Activated T-cell treated with anti-CD3 and anti-CD28 coated beads for 1 hour (primary cell): Measurements from ENCODE around the gene ZNF507.
"Not testable (repeated sequence)": the region's sequence is repeated elsewhere in the genome, so short reads cannot be mapped to it uniquely, and the experiment has no call there.

ENCODE experiments used
- DNase-seq: peaks from one replicate; pipeline ENCODE4 v3.0.0-alpha.2; 2020; ENCODE audit warnings: low read depth

ZNF507 gene

GRCh38 chr19:32368787-32369186, 23.4 kb downstream of the ZNF507 start:
- DNase-seq: no peak

GRCh38 chr19:32372726-32373517, 27.5 kb downstream of the ZNF507 start:
- no peak for DNase-seq

GRCh38 chr19:32373585-32374295, 28.3 kb downstream of the ZNF507 start:
- DNase-seq: no peak

DNA sequence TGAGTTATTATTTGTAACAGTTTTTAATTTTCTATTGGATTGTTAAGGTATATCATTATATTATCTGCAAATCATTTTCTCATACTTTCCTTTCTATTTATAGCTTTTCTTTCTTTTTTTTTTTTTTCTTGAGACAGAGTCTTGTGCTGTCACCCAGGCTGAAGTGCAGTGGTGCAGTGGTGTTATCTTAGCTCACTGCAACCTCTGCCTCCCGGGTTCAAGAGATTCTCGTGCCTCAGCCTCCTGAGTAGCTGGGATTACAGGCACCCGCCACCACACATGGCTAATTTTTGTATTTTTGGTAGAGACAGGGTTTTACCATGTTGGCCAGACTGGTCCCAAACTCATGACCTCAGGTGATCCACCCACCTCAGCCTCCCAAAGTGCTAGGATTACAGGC, 29.0 kb downstream of the ZNF507 start:
- DNase-seq: not testable (repeated sequence)

DNA sequence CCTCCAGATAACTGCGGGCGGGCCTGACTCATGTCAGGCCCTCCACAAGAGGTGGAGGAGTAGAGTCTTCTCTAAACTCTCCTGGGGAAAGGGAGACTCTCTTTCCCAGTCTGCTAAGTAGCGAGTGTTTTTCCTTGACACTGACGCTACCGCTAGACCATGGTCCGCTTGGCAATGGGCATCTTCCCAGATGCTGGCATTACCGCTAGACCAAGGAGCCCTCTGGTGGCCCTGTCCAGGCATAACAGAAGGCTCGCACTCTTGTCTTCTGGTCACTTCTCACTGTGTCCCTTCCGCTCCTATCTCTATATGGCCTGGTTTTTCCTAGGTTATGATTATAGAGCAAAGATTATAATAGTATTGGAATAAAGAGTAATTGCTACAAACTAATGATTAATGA, 31.7 kb downstream of the ZNF507 start:
- DNase-seq: not testable (repeated sequence)

GRCh38 chr19:32380269-32380668, 34.9 kb downstream of the ZNF507 start:
- DNase-seq: no peak

GRCh38 chr19:32387701-32388392, 42.4 kb downstream of the ZNF507 start:
- DNase-seq: no peak

DNA sequence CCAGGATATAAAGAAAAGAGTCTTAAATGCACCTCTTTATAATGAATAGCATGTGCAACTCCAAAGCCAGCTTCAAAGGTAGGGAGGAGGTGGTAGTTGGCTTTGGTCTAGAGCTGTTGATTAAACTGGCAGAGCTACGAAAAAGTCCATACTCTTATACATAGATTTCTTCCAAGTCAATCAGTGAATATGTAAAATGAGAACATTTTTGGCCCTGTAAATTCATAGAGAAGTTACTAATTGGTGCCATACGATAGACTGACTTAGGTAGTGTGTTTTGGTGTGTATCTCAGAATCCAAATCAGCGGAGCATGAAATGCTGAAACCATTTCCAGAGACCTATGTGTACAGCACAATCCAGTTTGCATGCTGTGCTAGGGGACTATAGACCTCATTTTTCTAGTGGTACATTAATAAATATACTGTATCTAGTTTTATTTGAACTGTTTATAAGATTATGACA, 43.0 kb downstream of the ZNF507 start:
- no peak for DNase-seq

DNA sequence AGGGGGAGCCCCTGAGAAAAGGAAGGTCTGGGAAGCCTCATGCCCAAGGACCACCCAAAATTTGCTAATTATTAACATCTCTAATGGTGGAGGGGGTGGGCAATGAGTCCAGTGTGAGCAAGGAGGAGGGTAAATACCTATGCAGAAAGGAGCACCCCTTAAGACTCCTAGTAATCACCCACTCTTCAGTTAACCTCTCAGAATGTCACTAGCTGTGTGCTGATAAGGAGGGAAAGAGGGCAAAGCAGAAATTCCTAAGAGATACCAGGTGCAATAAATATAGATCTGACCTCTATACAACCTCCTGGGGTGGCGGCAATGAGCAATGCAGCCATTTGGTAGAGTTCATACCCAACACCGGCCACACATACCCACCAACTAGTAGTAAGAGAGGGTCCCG, 47.5 kb downstream of the ZNF507 start:
- DNase-seq: no peak

DNA sequence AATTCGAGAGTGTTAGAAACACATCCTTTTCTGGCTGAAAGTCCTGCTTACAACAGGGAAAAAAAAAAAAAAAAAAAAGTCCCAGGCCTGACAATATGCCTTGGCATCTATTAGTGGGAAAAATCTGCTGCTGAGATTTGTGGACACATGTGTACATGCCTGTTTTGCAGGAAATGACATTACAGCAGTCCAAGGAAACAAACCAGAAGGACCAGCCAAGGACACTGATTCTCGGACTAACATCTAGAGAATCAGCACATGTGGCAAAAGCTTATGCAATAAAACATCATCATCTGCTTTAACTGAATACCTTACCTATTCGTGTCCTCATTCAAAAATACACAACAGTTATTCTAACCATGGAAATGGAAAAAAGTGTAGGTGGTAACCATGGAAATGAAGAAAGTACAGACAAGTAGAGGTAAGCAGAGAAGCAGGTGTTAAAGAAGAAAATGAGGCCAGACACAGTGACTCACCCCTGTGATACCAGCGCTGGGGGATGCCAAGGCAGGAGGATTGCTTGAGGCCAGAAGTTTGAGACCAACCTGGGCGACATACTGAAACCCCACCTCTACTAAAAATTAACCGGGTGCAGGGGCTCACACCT, 50.7 kb downstream of the ZNF507 start:
- DNase-seq: no peak

DNA sequence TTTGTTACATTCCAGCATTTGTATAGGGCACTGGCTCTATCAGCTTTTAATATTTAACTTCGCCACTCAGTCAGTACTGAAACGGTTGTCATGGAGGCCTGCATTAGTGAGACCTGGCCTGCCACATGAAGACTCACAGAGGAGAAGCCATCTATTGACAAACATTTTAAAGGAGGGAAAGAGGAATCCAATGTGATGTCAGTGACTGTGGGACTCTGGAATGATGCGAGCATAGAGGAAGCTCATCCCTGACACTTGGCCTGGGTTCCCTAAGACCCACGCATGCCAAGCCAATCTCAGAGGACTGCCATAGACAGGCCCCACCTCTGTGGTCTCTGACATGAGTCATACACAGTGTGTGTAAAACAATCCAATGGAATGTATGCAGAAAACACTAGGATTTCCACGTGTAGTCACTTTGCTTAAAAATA, 52.3 kb downstream of the ZNF507 start:
- no peak for DNase-seq

DNA sequence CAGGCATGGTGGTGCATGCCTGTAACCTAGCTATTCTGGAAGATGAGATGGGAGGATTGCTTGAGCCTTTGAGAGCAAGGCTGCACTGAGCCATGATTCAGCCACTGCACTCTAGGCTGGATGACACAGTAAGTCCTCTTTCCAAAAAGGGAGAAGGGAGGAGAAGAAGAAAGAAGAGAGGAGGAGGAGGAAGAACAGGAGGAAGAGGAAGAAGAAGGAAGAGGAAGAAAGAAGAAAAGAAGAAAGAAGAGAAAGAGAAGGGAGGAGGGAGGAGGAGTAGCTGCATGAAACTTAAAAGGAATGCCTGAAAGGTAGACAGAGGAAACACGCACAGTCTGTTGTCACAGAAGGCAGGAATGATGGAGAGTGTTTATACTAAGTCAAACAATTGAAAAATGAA, 56.6 kb downstream of the ZNF507 start:
- no peak for DNase-seq

GRCh38 chr19:32403291-32403995, 58.0 kb downstream of the ZNF507 start:
- no peak for DNase-seq

DNA sequence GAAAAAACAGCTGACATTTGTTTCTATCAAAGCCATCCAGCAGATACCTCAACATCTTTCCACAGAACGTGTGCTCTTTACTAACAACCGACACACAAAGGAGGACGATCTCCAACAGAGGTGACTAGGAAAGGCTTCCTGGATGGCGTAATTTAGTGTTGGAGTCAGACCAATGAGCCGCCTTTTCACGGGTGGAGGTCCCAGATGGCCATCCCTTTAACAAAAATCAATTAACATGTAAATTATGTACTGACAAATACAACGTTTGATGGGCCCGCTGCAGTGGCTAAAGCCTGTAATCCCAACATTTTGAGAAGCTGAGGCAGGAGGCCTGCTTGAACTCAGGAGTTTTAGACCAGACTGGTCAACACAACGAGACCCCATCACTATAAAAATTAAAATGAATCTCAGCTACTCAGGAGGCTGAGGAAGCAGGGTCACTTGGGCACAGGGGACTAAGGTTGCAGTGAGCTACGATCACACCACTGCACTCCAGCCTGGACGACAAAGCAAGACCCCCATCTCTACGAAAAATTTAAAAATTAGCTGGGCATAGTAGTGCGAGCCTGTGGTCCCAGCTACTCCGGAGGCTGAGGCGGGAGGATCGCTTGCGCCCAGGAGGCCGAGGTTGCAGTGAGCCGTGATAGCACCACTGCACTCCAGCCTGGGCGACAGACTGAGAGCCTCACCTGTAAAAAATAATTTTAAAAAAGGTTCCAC, 59.0 kb downstream of the ZNF507 start:
- DNase-seq: no peak

DNA sequence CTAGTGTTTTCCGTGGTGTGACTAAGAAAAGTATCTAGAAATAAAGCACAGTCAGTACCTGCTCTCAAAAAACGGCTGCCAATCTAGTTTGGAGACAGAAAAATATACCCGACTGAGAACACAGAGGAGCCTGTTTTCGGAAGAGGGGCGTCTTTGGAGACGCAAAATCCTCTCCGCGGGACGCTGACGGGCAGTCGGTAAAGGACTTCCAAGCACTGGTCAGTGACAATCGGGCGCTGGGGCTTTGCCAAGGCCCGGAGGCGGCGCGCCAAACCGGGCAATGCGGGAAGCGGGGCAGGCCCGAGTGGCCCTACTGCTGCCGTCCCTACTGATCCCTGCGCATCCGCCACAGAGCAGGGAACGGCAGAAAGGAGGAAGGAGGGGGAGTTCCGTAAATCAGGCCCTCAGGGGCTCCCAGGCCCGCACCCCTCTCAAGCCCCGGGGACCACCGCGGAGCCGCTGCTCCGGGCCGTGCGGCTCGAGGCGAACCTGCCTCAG, 59.6 kb downstream of the ZNF507 start:
- peak; percentile 14 for DNase-seq

DNA sequence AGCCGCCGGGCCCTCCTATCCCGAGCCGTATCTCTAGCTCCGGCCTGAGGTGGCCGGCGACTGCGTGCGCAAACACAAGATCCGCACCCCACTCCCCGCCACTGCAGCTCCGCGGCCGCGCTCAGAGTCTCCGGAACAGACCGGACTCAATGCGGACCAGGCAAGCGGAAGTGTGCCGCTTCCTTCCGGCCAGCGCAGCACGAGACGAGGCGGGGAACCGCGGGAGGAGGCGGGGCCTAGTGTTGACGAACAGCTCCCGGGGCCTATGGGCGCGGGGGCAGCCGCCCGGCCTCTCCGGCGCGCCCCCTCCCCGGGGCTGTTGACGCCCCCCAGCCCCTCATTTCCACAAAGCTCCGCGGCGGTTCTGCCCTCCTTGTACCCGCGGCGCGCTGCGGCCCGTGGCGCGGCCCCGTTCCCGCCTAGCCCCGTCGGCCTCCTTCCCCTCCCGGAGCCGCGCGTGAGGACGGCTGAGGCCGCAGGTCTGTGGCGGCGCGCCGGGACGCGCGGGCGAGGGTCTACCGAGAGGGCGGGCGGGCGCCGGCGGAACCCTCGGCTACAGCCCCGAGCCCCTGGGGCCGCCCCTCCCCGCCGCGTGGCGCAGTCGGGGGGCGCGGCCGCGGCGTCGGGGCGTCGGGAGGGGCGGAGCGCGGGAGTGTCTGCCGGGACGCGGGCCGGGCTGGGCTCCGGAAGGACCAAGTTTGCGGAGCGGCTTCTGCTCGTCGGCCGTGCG, 60.2 kb downstream of the ZNF507 start, which contains the start of gene DPY19L3:
TSS of gene DPY19L3 (plus strand) at position 340 of the 730 bp plus-strand sequence. CDS start 2,484 bp downstream, outside the sequence.
- peak; percentile 84 for DNase-seq

GRCh38 chr19:32406161-32407003, 61.0 kb downstream of the ZNF507 start:
- no peak for DNase-seq

DNA sequence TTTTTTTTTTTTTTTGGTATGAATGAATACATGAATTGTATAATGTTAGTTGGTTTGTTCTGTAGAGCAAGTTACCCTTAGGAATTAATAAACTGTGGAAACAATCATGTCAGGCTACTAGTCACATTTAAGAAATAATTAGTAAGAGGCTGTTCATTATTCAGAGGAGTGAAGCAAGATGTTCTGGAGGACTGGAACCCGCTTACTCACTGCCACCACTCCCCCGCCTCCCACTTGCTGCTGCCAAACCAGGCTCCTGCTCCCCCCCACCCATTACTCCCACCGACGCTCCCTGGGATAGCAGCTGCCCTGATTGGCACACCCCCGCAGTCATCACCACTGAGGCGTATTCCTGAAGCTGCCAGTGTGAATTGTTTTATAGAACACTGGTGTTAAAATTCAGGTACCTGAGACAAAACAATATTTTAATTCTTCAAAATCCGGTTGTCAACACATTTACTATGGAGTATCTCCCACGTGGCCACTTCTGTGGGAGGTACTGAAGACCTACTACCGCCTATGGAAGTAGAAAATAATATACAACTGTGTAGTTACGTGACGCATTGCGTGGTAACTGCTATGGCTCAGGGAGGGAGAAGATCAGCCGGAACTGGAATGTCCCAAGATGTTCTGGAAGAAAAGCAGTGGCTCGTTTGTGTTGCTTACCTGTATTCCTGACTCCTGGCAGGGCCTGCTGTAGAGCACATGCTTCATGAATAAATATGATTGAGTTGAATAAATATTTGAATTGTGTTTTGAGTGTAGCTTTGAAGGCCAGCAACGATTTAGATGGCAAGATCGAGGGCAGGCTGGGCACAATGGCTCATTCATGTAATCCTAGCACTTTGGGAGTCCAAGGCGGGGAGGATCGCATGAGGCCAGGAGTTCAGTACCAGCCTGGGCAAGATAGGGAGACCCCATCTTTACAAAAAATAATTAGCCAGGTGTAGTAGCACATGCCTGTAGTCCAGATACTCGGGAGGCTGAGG, 61.9 kb downstream of the ZNF507 start:
- DNase-seq: no peak
